Loucy (cell line): ENCODE measurements around the gene GRAMD2A.

Experiments used
- CTCF ChIP-seq: fragments of 200-600 bp; sonication (generic); conservative IDR thresholded peaks from 2 replicates; pipeline ENCODE4 v1.5.1; 2014; ENCODE audit warnings: mild to moderate bottlenecking, antibody characterized with exemption, low read length
- EZH2phosphoT487 ChIP-seq: fragments of 200-600 bp; IDR thresholded peaks from 2 replicates; pipeline ENCODE4 v1.6.1; 2018; ENCODE audit warnings: antibody characterized with exemption, mild to moderate bottlenecking, moderate library complexity, borderline replicate concordance

DNA sequence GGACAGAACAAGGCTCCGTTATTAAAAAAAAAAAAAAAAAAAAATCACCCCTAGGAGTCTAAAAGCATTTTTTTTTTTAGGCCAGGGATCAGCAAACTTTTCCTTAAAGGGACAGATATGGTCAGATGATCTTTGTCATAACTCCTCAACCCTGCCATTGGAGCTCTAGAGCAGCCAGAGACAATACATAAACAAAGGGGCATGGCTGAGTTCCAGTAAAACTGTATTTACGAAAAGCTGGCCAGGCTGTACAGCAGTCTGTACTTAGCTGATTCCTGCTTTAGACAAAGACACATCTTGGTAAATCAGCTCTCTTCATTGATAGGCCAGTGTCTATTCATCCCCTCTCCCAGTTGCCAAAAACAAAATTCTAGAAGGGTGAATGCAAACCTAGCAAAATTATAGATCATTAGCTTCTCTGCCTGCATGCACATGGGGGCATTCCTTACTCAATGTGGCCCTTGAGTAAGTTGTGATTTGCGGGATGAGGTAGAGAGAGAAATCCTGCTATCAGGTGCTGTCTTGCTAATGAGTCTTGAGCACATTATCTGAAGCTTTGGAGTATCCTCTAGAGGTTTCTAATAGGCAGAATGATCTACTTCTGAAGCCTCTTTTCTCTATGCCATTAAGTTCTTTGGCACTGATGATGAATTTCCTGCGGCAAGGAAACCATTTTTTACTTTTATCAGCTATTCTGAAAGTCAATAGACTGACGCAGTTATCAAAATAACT is 44.2 kb downstream of the GRAMD2A start:
- no peak for TF ChIP-seq CTCF
- TF ChIP-seq EZH2phosphoT487: no peak
